ENCODE results near the gene POLK. TPM values are rescaled to one million over a fixed set of nuclear protein-coding genes. Genes with fewer than 3 reads are reported as not detected.

POLK gene
- total and polyA plus RNA-seq, 2 of the 13 experiments (the other 11 are each of a cell fraction or from before 2014, with no cell fraction given): 8.6 to 11.7 TPM

DNA sequence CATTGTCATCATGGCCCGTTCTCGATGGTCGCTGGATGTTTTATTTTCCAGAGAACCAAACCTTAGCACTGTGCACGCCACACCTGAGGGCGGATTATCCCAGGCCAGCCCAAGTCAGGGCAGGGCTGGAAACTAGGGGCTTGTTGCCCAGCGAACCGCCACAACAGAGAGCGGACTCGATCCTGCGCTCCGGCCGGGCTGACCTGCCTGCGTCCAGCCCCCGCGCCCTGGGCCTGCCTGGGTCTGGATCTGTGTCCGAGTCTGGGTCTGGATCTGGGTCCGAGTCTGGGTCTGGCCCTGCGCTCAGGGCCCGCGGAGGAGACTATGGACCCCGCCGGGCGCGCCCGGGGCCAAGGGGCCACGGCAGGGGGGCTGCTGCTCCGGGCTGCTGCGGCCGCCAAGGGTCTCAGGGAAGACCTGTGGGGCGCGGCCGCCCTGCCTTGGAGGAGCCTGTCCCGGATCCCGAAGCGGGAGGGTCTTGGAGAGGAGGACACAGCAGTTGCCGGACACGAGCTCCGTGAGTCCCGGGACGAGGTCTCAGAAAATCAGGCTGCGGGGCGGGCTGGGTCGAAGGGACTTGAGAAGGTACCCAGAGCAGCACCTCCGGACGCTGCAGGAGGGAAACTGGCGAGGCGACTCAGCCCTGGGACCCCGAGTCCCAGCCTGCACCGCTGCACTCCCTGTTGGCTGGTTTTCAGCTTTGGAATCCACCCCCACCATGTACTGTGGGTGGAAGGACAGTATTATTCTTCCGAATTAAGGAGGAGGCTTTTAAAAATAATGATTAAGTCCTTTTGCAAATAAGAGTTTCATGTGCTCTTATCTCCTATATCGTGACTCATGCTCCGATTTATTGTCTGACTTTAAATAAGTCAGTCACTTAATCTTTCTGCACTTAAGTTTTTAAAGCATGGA lies 99.9 kb downstream of the POLK start, which contains the start of gene ANKDD1B (continued):
- TF ChIP-seq, protein P1, sequence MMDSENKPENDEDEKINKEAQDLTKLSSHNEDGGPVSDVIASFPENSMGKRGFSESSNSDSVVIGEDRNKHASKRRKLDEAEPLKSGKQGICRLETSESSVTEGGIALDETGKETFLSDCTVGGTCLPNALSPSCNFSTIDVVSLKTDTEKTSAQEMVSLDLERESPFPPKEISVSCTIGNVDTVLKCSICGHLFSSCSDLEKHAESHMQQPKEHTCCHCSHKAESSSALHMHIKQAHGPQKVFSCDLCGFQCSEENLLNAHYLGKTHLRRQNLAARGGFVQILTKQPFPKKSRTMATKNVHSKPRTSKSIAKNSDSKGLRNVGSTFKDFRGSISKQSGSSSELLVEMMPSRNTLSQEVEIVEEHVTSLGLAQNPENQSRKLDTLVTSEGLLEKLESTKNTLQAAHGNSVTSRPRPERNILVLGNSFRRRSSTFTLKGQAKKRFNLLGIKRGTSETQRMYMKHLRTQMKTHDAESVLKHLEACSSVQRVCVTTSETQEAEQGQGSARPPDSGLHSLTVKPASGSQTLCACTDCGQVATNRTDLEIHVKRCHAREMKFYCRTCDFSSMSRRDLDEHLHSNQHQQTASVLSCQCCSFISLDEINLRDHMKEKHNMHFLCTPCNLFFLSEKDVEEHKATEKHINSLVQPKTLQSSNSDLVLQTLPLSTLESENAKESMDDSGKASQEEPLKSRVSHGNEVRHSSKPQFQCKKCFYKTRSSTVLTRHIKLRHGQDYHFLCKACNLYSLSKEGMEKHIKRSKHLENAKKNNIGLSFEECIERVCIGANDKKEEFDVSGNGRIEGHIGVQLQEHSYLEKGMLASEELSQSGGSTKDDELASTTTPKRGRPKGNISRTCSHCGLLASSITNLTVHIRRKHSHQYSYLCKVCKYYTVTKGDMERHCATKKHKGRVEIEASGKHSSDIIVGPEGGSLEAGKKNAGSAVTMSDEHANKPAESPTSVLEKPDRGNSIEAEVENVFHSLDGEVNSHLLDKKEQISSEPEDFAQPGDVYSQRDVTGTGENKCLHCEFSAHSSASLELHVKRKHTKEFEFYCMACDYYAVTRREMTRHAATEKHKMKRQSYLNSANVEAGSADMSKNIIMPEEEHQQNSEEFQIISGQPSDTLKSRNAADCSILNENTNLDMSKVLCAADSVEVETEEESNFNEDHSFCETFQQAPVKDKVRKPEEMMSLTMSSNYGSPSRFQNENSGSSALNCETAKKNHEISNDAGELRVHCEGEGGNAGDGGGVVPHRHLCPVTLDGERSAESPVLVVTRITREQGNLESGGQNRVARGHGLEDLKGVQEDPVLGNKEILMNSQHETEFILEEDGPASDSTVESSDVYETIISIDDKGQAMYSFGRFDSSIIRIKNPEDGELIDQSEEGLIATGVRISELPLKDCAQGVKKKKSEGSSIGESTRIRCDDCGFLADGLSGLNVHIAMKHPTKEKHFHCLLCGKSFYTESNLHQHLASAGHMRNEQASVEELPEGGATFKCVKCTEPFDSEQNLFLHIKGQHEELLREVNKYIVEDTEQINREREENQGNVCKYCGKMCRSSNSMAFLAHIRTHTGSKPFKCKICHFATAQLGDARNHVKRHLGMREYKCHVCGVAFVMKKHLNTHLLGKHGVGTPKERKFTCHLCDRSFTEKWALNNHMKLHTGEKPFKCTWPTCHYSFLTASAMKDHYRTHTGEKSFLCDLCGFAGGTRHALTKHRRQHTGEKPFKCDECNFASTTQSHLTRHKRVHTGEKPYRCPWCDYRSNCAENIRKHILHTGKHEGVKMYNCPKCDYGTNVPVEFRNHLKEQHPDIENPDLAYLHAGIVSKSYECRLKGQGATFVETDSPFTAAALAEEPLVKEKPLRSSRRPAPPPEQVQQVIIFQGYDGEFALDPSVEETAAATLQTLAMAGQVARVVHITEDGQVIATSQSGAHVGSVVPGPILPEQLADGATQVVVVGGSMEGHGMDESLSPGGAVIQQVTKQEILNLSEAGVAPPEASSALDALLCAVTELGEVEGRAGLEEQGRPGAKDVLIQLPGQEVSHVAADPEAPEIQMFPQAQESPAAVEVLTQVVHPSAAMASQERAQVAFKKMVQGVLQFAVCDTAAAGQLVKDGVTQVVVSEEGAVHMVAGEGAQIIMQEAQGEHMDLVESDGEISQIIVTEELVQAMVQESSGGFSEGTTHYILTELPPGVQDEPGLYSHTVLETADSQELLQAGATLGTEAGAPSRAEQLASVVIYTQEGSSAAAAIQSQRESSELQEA (CRISPR knock-in tag; IDR thresholded peaks at IDR 0.05; ENCODE audit: not compliant biosample characterization): no peak
- TF ChIP-seq AGO2 (optimal IDR thresholded peaks at IDR 0.05; ENCODE audit: low read depth, low read length): peak; percentile 73
- TF ChIP-seq, protein P2, sequence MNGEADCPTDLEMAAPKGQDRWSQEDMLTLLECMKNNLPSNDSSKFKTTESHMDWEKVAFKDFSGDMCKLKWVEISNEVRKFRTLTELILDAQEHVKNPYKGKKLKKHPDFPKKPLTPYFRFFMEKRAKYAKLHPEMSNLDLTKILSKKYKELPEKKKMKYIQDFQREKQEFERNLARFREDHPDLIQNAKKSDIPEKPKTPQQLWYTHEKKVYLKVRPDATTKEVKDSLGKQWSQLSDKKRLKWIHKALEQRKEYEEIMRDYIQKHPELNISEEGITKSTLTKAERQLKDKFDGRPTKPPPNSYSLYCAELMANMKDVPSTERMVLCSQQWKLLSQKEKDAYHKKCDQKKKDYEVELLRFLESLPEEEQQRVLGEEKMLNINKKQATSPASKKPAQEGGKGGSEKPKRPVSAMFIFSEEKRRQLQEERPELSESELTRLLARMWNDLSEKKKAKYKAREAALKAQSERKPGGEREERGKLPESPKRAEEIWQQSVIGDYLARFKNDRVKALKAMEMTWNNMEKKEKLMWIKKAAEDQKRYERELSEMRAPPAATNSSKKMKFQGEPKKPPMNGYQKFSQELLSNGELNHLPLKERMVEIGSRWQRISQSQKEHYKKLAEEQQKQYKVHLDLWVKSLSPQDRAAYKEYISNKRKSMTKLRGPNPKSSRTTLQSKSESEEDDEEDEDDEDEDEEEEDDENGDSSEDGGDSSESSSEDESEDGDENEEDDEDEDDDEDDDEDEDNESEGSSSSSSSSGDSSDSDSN (CRISPR knock-in tag; IDR thresholded peaks at IDR 0.05): peak; percentile 50; the same call in 1 of the 2 replicates
- TF ChIP-seq ATF7-NPFF (CRISPR knock-in tag; IDR thresholded peaks at IDR 0.05; ENCODE audit: low read depth): no peak
- TF ChIP-seq SNAPC2 (CRISPR knock-in tag; IDR thresholded peaks at IDR 0.05): 0 out of 2 replicates have a peak, but pooled peaks have one; percentile 39
- 0 out of 2 replicates have a peak, but pooled peaks have one; percentile 16 for TF ChIP-seq KMT2B (CRISPR knock-in tag; IDR thresholded peaks at IDR 0.05)
- no peak for TF ChIP-seq IKZF4 (CRISPR knock-in tag; IDR thresholded peaks at IDR 0.05; ENCODE audit: borderline replicate concordance, low read depth, not compliant biosample characterization)
- TF ChIP-seq, protein P3, sequence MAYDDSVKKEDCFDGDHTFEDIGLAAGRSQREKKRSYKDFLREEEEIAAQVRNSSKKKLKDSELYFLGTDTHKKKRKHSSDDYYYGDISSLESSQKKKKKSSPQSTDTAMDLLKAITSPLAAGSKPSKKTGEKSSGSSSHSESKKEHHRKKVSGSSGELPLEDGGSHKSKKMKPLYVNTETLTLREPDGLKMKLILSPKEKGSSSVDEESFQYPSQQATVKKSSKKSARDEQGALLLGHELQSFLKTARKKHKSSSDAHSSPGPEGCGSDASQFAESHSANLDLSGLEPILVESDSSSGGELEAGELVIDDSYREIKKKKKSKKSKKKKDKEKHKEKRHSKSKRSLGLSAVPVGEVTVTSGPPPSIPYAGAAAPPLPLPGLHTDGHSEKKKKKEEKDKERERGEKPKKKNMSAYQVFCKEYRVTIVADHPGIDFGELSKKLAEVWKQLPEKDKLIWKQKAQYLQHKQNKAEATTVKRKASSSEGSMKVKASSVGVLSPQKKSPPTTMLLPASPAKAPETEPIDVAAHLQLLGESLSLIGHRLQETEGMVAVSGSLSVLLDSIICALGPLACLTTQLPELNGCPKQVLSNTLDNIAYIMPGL (CRISPR knock-in tag; IDR thresholded peaks at IDR 0.05; ENCODE audit: borderline replicate concordance in 1 of 2, low read depth in 1 of 2): peak in 1 of 2 experiments; percentile 51; a peak in 1 of 4 replicates
- TF ChIP-seq RBM39 (IDR thresholded peaks at IDR 0.05; ENCODE audit: low read depth, low read length, poor library complexity, severe bottlenecking): peak; percentile 56
- TF ChIP-seq, protein P4, sequence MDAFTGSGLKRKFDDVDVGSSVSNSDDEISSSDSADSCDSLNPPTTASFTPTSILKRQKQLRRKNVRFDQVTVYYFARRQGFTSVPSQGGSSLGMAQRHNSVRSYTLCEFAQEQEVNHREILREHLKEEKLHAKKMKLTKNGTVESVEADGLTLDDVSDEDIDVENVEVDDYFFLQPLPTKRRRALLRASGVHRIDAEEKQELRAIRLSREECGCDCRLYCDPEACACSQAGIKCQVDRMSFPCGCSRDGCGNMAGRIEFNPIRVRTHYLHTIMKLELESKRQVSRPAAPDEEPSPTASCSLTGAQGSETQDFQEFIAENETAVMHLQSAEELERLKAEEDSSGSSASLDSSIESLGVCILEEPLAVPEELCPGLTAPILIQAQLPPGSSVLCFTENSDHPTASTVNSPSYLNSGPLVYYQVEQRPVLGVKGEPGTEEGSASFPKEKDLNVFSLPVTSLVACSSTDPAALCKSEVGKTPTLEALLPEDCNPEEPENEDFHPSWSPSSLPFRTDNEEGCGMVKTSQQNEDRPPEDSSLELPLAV (CRISPR knock-in tag; conservative IDR thresholded peaks at IDR 0.05; ENCODE audit: low read depth): no peak
- no peak for TF ChIP-seq ATM (IDR thresholded peaks at IDR 0.05; ENCODE audit: borderline replicate concordance)
- TF ChIP-seq ZFP36L1 (CRISPR knock-in tag; IDR thresholded peaks at IDR 0.05): no peak
